ENCODE data around the gene IRAK4.

IRAK4 gene

DNA sequence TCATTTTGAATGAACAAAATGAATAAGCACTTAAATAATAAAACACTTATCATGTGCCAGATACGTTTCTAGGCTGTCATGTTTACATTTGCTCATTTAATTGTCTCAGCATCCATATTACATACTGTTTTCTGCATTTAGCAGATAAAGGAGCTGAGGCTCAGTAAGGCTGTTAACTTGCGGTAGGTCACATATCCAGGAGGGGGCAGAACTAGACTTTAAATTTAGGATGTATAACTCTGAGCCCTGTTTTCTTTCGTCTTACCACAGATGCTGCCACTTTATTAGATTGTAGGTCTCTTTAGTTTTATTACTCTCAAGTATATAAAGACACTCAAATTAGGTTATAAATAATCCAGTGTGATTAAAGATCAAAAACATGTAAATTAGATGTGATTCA is 17.7 kb downstream of the IRAK4 start:
- Histone ChIP-seq H3K9me3 (ENCODE audit: insufficient read depth, low read length, severe bottlenecking) (no peaks in the 10 kb centered on the region), H3K4me1 (ENCODE audit: insufficient read depth, low read length) (no peaks in the 10 kb centered on the region), H3K9ac (ENCODE audit: low read depth, low read length) (no peak overlapping the region), H3K27ac (ENCODE audit: low read length) (no peak overlapping the region), H2AFZ (ENCODE audit: low read depth, low read length) (no peak overlapping the region), H3K4me3 (ENCODE audit: low read depth in 1 of 2, low read length in 2 of 2) (no peak overlapping the region), H3K79me2 (ENCODE audit: insufficient read depth, low read length) (no peaks in the 10 kb centered on the region), H3K4me2 (ENCODE audit: insufficient read depth, low read length) (no peak overlapping the region), H3K27me3 (ENCODE audit: insufficient read depth, low read length, poor library complexity) (no peaks in the 10 kb centered on the region), H3K36me3 (ENCODE audit: insufficient read depth, low read length) (peaks cover 75% of the 10 kb centered on the region), H4K20me1 (ENCODE audit: insufficient read depth, low read length) (no peaks in the 10 kb centered on the region)
- DNase-seq (no peak), ATAC-seq (ENCODE audit: insufficient read depth, low read depth) (peak; percentile 70)
- TF ChIP-seq, protein P1, sequence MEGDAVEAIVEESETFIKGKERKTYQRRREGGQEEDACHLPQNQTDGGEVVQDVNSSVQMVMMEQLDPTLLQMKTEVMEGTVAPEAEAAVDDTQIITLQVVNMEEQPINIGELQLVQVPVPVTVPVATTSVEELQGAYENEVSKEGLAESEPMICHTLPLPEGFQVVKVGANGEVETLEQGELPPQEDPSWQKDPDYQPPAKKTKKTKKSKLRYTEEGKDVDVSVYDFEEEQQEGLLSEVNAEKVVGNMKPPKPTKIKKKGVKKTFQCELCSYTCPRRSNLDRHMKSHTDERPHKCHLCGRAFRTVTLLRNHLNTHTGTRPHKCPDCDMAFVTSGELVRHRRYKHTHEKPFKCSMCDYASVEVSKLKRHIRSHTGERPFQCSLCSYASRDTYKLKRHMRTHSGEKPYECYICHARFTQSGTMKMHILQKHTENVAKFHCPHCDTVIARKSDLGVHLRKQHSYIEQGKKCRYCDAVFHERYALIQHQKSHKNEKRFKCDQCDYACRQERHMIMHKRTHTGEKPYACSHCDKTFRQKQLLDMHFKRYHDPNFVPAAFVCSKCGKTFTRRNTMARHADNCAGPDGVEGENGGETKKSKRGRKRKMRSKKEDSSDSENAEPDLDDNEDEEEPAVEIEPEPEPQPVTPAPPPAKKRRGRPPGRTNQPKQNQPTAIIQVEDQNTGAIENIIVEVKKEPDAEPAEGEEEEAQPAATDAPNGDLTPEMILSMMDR (IDR thresholded peaks at IDR 0.05; ENCODE audit: borderline replicate concordance, extremely low read depth, low read length, poor library complexity, severe bottlenecking): peak; percentile 53
- no peak for TF ChIP-seq EZH2 (IDR thresholded peaks at IDR 0.05; ENCODE audit: borderline replicate concordance, low read depth, low read length, severe bottlenecking)

DNA sequence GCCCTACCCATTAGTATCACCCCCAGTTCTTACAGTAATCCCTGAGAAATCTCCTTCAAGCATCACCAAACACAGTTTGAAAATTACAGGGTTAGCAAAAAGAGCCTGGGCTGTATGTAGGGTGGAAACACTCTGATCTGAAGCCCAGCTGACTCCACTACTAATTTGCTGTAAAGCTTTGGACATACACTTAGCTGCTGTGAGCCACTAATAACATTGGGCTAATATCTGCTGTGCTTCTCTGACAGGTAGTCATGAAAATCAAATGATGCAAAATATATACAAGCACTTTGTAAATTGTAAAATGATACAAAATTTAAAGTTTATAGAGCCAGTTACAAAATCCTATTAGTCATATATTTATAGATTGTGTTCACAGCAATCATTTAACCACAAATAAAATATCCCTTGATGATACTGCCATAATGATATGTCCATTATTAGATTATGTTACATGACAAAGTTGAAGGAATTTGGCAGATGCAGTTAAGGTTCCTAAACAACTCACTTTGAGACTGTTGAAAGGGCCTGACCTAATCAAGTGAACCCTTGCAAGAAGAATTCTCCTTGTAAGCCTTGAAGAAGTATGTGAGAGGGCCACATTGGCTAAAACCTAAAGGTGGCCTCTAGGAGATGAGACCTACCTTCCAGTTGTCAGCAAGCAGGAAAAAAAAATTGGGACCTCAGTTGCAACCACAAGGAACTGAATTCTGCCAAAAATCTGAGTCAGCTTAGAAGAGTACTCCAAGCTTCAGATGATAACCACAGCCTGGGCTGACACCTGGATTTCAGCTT is 28.3 kb downstream of the IRAK4 start:
- Histone ChIP-seq H4K20me1 (ENCODE audit: insufficient read depth, low read length) (no peaks in the 10 kb centered on the region), H3K27me3 (ENCODE audit: insufficient read depth, low read length, poor library complexity) (no peaks in the 10 kb centered on the region), H3K9ac (ENCODE audit: low read depth, low read length) (no peak overlapping the region), H3K79me2 (ENCODE audit: insufficient read depth, low read length) (no peaks in the 10 kb centered on the region), H3K4me1 (ENCODE audit: insufficient read depth, low read length) (no peaks in the 10 kb centered on the region), H3K36me3 (ENCODE audit: insufficient read depth, low read length) (peaks cover 58% of the 10 kb centered on the region), H3K9me3 (ENCODE audit: insufficient read depth, low read length, severe bottlenecking) (no peaks in the 10 kb centered on the region), H3K4me3 (ENCODE audit: low read depth in 1 of 2, low read length in 2 of 2) (no peak overlapping the region), H2AFZ (ENCODE audit: low read depth, low read length) (no peak overlapping the region), H3K4me2 (ENCODE audit: insufficient read depth, low read length) (no peak overlapping the region), H3K27ac (ENCODE audit: low read length) (no peak overlapping the region)
- ATAC-seq (ENCODE audit: insufficient read depth, low read depth) (no peak), DNase-seq (no peak)
- TF ChIP-seq, protein P1 (IDR thresholded peaks at IDR 0.05; ENCODE audit: borderline replicate concordance, extremely low read depth, low read length, poor library complexity, severe bottlenecking): no peak
- no peak for TF ChIP-seq EZH2 (IDR thresholded peaks at IDR 0.05; ENCODE audit: borderline replicate concordance, low read depth, low read length, severe bottlenecking)

DNA sequence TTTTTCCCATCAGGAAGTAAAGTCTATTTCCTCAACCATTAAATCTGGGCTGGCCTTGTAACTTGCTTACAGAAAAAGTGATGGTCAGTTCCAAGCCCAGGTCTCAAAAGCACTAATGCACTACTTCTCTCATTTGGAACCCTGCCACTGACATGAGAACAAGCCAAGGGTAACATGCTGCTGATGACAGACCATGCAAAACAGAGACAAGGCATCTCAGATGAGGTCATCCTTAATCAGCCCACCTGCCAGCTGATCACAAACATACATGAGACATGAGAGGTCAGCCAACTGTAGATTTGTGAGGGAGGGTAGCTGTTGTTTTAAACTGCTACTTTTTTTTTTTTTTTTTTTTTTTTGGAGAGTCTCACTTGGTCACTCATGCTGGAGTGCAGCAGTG is 31.2 kb downstream of the IRAK4 start:
- Histone ChIP-seq H3K9me3 (ENCODE audit: insufficient read depth, low read length, severe bottlenecking) (no peaks in the 10 kb centered on the region), H3K27me3 (ENCODE audit: insufficient read depth, low read length, poor library complexity) (no peaks in the 10 kb centered on the region), H2AFZ (ENCODE audit: low read depth, low read length) (no peak overlapping the region), H3K27ac (ENCODE audit: low read length) (no peak overlapping the region), H3K9ac (ENCODE audit: low read depth, low read length) (no peak overlapping the region), H3K4me1 (ENCODE audit: insufficient read depth, low read length) (no peaks in the 10 kb centered on the region), H3K4me3 (ENCODE audit: low read depth in 1 of 2, low read length in 2 of 2) (no peak overlapping the region), H3K4me2 (ENCODE audit: insufficient read depth, low read length) (no peak overlapping the region), H3K79me2 (ENCODE audit: insufficient read depth, low read length) (no peaks in the 10 kb centered on the region), H4K20me1 (ENCODE audit: insufficient read depth, low read length) (no peaks in the 10 kb centered on the region), H3K36me3 (ENCODE audit: insufficient read depth, low read length) (peaks cover 35% of the 10 kb centered on the region)
- TF ChIP-seq, protein P1 (IDR thresholded peaks at IDR 0.05; ENCODE audit: borderline replicate concordance, extremely low read depth, low read length, poor library complexity, severe bottlenecking): no peak
- no peak for ATAC-seq (ENCODE audit: insufficient read depth, low read depth)
- DNase-seq: no peak

Data from DND-41 (cell line).